AML-193 (cell line): ENCODE data around the gene MTMR3.
"Not testable (repeated sequence)": the region's sequence is repeated elsewhere in the genome, so short reads cannot be mapped to it uniquely, and the experiment has no call there.

Experiments used
- DNase-seq, 2 experiments: peaks; one replicate each; lab custom pipeline; 2025; lab: John Stamatoyannopoulos, UW

The MTMR3 gene

DNA sequence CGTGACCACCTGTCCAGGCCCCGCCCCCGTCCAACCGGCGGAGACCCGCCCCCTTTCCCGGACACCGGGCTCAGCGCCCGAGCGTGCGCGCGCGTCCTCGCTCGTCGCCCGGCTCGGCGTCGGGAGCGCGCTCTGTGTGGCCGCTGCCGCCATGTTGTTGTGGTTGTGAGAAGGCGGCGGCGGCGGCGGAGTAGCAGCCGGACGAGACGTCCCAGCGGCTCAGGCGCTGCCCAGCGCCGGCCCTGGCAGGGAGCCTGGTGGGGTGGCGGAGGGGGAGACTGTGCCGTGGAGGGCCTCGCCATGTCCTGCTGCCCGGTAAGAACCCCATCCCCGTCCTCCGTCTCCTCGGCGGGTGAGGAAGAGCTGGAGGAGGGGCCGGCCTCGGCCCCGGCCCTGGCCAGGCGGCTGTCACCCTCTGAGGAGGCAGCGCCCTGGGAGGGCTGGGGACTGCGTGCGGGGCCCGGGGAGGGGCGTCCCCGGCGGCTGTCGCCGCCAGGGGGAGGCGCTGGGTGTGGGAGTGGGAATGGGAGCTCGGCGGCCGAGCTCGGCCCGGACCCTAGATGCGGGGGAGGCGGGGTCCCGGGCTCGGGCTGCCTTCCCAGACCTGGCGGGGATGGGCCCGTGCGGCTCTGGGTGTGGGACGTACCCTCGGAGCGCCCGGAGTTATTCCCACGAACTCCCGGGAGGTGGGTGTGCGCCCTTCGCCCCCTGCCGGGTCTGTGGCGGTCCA, at the start of gene MTMR3:
Gene MTMR3 (plus strand): TSS at position 130 of the 730 bp plus-strand sequence. CDS start 87,886 bp downstream, outside the sequence.
- peak; percentile 72 to 74 for DNase-seq

DNA sequence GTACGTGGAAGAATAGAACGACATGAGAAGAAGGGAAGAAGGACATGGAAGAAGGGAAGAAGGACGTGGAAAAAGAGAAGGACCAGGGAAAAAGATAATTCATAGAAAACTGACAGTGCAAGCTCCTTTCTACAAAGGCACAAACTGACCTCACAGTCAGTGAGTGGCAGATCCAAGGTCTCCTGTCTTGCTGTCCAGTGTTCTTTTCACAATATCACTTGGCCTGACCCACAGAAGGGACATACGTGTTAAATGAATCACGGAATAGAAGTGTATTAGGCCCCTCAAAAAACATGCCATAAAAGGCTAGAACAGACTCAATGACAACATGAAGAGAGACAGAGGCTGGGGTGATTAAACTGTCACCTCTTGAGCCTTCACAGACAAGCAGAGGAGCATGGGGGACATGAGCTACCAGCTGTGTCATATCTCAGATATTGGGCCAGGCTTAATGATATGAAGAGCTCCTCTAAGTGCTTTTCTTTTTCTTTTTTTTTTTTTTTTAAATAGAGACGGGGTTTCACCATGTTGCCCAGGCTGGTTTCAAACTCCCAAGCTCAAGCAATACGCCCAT, 49.5 kb upstream of the MTMR3 start:
- DNase-seq, result no peak

DNA sequence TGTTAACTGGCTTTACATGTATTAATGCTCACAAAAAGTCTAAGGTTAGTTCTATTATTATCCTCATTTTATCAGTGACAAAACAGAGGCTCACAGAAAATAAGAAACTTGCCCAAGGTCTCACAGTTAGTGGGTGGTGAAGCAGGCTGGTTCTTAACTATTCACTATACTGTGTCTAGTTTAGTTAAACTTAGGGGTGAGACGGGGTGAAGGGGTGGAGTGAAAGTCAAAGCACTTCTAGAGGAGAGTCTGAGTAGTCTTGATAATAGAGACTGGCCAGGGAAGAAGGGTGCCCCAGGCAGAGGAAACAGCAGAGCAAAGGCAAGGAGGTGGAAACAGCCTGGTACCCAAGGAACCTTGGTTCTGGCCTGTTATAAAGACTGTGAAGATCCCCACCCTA, 48.9 kb upstream of the MTMR3 start:
- no peak for DNase-seq

DNA sequence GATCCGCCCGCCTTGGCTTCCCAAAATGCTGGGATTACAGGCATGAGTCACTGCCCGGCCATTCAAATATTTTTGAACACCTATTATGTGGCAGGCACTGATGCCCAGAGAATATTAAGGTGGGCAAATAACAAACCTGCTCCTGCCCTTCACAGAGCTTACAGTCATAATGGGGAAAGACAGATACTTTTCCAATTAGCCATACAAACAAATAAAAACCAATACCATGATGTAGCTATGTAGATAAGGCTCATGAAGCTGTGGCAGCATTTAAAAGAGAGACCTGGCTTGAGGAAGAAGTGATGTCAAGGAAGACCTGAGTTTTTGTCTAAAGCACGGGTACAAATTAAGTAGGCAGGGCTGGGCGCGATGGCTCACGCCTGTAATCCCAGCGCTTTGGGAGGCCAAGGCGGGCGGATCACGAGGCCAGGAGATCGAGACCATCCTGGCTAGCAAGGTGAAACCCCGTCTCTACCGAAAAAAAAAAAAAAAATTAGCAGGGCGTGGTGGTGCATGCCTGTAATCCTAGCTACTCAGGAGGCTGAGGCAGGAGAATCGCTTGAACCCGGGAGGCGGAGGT, 46.1 kb upstream of the MTMR3 start:
- not testable (repeated sequence) for DNase-seq

DNA sequence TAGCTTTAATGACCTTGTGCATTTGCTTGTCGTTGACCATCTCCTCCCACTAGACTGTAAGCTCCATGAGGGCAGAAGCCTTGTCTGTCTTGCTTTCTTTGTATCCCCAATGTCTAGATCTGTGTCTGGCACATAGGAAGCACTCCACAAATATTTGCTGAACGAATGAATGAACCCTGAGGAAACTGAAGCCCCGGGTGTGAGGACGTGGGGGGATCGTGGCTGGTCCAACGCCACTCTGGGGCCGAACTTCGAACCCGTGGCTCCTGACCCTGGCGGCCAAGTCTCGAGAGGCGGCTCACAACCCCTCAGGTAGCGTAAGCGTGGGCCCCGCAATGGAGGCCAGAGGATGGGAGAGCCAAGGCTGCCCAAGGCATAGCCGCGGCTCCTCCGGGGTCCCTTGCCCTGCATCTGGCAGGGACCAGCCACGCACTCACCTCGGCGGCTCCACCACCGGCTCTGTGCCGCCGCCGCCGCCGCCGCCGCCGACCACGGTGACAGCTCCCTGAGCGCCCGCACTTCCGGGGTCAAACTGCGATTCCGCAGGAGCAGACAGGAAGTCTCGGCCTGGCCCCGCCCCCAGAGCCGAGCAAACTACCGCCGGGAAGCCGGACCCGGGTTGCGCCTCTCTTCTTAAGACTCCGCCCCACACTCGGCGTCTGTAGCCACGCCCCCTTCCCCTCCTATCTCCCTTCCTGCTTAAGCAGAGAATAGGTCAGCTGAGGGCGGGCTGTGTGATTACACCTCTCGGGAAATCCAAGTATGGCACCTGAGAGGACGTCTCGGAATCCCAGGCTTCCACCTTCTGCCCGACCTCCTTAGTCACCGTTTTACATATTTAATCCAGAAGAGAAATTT, 45.0 kb upstream of the MTMR3 start, which contains the start of gene ASCC2:
Gene ASCC2 (minus strand): TSS at position 534 of the 858 bp plus-strand sequence. CDS start 5,949 bp downstream, outside the sequence.
- DNase-seq, result peak; percentile 95 to 96

DNA sequence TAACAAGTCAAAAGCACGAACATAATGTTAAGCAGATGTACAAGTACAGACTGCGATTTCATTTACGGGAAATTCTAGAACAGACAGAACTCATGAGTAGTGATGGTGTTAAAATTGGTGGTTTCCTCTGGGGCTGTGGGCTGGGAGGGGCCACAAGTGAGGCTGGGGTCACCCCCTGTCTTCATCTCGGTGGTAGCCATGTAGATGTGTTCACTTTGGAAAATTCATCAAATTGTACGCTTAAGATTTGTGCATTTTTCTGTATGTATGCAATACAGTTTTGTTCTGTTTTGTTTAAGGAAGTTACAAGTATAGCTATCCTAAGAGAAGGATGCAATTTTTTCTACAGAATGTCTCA, 44.4 kb upstream of the MTMR3 start:
- DNase-seq, result no peak

DNA sequence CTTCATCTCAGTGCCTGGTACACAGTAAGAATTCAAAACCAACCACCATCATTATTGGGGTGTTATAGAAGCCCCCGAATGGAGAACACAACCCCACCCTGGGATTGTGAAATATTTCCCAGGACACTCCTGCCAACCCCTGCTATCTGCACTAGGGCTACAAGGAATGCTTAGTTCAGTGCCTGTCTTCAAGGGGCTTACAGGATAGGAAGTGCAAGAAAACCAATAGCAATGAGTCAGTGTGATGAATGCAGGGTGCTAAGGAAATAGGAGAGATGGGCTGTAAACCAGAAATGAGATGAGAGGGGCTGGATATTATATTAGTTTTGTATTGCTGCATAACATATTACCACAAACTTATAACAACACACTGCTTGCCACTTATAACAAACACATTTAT, 43.9 kb upstream of the MTMR3 start:
- no peak for DNase-seq

DNA sequence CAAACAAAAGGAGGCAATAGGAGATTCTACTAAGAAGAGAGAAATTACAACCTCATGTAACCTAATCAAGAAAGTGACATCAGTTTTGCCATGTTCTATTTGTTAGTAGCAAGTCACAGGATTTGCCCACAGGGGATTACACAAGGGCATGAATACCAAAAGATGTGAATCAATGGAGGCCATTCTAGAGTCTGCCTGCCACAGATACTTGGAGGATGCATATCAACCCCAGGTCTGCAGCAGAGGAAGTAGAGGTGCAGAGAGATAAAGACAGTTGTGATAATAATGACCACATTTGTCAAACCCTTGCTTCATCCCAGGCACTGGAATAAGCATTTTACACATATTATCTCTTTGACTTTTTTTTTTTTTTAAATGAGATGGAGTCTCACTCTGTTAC, 42.5 kb upstream of the MTMR3 start:
- DNase-seq, result peak in 1 of 2 experiments; percentile 6

DNA sequence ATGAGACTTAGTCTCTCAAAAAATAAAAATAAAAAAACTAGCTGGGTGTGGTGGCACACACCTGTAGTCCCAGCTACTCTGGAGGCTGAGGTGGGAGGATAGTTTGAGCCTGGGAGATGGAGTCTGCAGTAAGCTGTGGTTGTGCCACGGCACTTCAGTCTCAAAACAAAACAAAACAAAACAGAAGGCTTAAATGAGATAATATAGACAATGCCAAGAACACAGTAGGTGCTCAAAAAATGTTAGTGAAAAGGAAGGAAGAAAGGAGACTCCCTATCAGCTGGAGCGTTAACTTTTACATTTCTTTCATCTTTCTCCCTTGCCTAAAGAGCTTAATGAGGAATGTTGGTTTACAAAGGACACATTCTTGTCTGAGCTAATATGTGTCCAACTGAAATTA, 40.8 kb upstream of the MTMR3 start:
- no peak for DNase-seq

DNA sequence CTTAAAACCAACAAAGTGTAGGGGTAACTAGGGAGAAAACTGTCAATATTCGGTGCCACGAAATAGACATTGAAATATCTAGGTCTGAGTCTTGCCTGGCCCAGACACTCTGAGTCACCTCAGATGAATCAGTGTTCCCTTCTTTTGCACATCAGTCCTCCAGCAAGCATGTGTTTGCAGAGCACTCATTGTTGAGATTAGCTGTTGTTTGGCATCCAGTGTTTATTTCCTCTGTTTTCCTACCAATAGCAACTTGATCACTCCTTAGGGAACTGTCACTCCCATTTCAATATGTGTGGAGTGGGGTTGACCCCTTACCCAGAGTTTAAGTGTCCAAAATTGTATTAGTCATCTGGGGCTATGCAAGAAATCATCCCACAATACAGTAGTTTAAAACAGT, 40.2 kb upstream of the MTMR3 start:
- DNase-seq, result no peak

DNA sequence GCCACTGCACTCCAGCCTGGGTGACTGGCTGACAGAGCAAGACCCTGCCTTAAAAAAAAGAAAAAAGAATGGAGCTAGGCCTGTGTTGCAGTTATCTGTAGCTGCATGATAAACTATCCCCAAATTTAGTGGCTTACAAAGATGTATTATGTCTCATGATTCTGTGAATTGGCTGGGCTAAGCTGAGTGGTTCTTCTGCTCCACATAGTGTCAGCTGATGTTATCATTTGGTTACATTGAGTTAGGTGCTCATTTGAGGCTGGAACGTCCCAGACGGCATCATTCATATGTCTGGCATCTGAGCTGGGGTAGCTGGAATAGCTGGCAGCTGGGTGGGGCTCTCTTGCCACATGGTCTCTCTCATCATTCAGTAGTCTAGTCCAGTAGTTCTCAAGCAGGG, 36.7 kb upstream of the MTMR3 start:
- DNase-seq, result no peak

DNA sequence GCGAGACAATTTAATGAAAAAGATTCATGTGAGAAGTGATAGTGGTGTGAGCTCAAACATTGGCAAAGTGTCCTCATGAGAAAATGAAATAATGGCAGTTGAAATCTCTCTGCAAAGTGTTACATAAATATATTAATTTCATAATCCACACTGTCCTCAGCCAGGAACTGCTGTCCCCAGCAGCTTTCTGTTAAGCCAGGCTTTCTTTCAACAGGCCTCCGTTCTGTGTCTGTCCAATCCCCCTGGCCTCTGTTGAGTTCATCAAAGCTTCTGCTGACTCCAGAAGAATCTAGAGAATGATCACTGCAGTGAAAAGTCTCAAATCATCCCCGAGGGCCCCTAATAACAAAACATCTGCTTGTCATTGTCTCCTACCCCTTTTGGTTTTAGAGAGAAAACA, 34.9 kb upstream of the MTMR3 start:
- peak; percentile 18 to 27 for DNase-seq

DNA sequence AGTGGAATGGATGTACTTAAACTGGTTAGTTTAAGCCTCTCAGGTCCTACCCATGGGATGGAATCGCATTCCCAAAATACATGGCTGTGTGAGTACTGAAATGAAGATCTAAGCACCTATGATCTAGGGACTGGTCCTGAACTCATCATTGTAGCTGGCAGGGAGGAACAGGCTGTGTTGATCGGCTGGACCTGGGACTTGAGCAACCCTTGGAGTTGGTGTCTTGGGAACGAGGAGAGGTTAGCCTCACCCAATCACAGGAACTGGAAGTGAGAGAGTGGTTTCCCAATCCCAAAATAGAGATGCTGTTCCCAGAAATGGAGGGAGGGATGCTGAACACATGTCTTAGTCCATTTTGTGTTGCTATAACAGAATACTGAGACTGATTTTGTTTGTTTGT, 28.5 kb upstream of the MTMR3 start:
- DNase-seq, result no peak

DNA sequence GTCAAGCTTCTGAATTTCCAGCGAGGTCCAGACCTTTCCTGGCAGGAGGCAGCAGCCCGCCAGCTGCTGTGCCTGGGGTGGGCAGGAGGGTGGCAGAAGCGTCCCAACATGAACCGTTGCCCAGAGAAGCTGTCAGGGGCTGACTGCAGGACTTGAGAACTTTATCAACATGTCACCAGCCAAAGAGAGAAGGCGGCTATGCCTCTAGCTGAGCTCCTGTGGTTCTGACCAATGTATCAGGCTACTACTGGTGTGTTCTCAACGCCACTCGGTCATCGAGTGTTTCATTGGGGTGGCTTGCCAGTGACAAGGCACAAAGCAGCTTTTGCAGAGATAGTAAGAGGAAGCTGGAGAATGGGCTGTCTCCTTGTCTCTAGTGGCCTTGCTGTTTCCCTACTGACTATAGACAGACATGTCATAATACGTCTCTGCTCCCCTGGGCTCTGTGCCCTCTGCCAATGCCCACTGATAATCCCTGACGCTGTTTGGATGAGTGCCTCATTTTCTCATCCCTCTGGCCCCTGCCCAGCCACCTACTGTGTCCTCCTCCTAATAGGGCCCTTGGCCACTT, 27.3 kb upstream of the MTMR3 start:
- peak in 1 of 2 experiments; percentile 9 for DNase-seq

DNA sequence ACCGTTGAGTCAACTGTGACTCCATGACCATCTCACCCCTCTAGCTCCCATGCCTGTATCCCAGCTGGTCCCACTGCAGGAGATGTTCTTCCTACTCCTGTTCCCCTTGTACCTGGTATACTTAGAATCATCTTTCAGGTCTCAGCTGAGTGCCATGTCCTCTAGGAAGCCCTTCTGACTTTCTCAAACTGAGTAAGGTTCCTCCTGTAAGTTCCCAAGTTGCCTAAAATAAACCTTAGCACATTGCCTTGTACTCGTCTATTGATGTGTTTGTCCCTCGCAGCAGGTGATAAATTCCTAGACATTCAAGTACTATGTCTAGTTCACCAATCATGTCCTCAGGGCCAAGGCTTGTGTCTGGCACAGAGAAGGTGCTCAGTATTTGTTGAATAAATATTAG, 26.5 kb upstream of the MTMR3 start:
- no peak for DNase-seq

DNA sequence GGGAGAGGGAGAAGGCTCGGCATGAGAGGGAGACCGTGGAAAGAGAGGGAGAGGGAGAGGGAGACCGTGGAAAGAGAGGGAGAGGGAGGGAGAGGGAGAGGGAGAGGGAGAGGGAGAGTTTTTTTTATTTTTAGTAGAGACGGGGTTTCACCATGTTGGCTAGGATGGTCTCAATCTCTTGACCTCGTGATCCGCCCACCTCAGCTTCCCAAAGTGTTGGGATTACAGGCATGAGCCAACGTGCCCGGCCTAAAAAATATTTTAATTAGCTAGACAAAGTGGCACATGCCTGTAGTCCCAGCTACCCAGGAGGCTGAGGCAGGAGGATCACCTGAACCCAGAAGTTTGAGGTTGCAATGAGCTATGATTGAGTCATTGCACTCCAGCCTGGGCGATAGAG, 23.9 kb upstream of the MTMR3 start:
- not testable (repeated sequence) for DNase-seq

DNA sequence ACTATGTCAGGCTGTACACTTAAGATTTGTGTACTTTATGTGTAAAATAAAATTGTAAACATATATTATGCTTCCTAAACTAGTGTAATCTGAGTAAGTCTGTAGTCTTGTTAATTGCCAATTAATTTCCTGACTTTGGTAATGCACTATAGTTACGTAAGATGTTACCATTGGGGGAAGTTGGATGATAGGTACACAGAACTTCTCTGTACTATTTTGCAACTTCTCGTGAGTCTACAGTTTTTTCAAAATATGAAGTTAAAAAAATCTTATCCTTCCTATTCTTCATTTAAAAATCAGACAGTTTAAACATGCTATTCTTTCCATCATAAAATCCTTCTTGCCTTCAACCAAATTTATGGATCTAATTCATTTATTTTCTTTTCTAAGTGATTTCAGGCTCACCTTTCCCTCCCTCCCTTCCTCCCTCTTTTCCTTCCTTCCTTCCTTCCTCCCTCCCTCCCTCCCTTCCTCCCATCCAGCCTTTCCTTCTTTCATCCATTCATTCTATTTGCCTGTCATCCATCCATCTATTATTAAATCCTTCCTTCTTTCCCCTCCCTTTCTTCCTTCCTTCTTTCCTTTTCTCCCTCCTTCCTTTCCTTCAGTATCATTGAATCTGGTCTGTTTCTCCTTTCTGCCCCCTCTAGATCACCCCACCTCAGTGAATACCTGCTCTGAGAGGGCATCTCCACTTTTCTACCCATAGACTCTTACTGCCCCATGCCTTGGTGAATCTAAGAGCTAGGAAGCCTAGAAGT, 22.8 kb upstream of the MTMR3 start:
- DNase-seq, result peak; percentile 82 to 84

DNA sequence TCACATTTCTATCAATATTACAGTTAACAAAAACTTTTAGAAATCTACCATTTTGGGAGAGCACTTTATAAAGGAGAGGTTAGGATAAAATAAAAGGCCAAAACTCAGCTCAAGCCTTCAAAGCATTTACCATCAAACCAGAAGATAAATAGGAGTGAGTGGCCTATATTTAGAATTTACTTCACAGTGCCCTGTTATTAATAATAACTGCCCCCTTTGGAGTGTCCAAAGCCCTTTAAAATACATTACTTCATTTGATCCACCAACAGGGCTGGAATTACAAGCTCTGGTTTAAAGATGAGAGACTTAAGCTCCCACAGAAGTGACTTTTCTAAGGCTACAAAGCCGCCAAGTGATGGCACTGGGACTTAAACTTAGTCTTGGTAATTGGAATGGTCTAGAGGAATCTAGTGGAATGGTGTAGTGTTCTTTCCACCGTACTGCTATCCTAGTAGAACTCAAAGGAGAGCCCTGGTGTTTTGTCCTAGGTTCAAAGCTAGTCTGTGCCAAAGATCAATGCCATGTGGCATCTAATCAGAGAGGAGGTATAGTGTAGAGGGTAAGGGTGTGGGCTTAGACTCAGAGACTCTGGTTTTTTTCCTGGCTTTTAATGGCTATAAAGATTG, 21.2 kb upstream of the MTMR3 start:
- no peak for DNase-seq

DNA sequence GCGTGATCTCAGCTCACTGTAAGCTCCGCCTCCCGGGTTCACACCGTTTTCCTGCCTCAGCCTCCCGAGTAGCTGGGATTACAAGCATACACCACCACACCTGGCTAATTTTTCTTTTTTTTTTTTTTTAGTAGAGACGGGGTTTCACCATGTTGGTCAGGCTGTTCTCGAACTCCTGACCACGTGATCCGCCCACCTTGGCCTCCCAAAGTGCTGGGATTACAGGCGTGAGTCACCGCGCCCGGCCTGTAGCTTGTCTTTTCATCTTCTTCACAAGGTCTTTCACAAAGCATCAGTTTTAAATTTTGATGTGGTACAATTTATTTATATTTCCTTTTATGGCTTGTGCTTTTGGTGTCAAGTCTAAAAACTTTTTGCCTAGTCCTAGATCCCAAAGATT, 17.4 kb upstream of the MTMR3 start:
- DNase-seq, result not testable (repeated sequence)

DNA sequence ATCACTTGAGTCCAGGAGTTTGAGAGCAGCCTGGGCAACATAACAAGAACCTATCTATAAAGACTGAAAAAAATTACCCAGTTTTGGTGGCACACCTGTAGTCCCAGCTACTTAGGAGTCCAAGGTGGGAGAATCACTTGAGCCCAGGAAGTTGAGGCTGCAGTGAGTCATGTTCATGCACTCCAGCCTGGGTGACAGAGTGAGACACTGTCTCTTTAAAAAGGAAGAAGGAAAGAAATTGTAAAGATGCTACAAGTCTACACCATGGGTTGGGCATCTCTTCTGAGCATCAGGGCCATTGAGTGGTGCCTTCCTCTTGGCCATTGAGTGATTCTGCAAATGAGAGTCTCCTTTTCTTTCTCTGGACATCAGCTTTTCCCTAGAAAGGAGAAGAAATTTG, 15.7 kb upstream of the MTMR3 start:
- no peak for DNase-seq

DNA sequence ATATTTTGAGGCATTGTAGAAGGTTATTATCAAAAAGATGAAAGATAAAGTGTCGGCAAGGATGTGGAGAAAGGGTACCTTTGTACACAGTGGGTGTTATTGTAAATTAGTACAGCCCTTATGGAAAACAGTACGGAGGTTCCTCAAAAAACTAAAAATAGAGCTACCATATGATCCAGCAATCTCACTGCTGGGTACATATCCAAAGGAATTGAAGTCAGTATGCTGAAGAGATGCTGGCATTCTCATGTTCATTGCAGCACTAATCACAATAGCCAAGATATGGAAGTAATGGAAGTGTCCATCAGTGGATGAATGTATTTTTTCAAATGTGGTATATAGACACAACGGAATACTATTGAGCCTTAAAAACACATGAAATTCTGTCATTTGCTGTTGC, 15.1 kb upstream of the MTMR3 start:
- no peak for DNase-seq
